Trophoblast cell (in vitro differentiated cells and primary cell): ENCODE measurements around the gene KRT77.

ENCODE experiments used
- DNase-seq, 2 donors: peaks; one replicate each; pipeline ENCODE4 v3.0.0-alpha.2; 2016
- H2AFZ ChIP-seq: 2 replicates; pipeline ENCODE4 v1.6.1; 2013; ENCODE audit warnings: low read length, moderate library complexity, mild to moderate bottlenecking; ENCODE audit not compliant: insufficient read depth, poor library complexity
- H2AK5ac ChIP-seq: 2 replicates; pipeline ENCODE4 v1.6.1; 2013; ENCODE audit warnings: mild to moderate bottlenecking, low read length
- H2BK120ac ChIP-seq: 2 replicates; pipeline ENCODE4 v1.6.1; 2013; ENCODE audit warnings: low read length, mild to moderate bottlenecking, moderate library complexity; ENCODE audit not compliant: insufficient read depth, poor library complexity
- H2BK12ac ChIP-seq: 2 replicates; pipeline ENCODE4 v1.6.1; 2013; ENCODE audit warnings: mild to moderate bottlenecking, low read length, moderate library complexity
- H2BK5ac ChIP-seq: 2 replicates; pipeline ENCODE4 v1.6.1; 2013; ENCODE audit warnings: low read length, low read depth, moderate library complexity, mild to moderate bottlenecking; ENCODE audit not compliant: poor library complexity
- H3K14ac ChIP-seq: 2 replicates; pipeline ENCODE4 v1.6.1; 2013; ENCODE audit warnings: mild to moderate bottlenecking, low read length
- H3K18ac ChIP-seq: 2 replicates; pipeline ENCODE4 v1.6.1; 2013; ENCODE audit warnings: mild to moderate bottlenecking, low read length
- H3K23ac ChIP-seq: 2 replicates; pipeline ENCODE4 v1.6.1; 2013; ENCODE audit warnings: low read length
- H3K27ac ChIP-seq: 2 replicates; pipeline ENCODE4 v1.5.1; 2013; ENCODE audit warnings: low read depth, mild to moderate bottlenecking, inconsistent platforms, low read length, moderate library complexity
- H3K27me3 ChIP-seq: 2 replicates; pipeline ENCODE4 v1.6.1; 2013; ENCODE audit warnings: inconsistent platforms, mild to moderate bottlenecking, low read length, moderate library complexity; ENCODE audit not compliant: insufficient read depth
- H3K36me3 ChIP-seq, 2 experiments: 1 replicate in 1 of 2; 2 replicates in 1 of 2; pipeline ENCODE4 v1.6.1; 2013; ENCODE audit warnings: low read length in 2 of 2, mild to moderate bottlenecking in 2 of 2, moderate library complexity in 1 of 2; ENCODE audit not compliant: insufficient read depth in 2 of 2, control insufficient read depth in 1 of 2
- H3K4ac ChIP-seq: 2 replicates; pipeline ENCODE4 v1.6.1; 2013; ENCODE audit warnings: low read depth, mild to moderate bottlenecking, low read length, moderate library complexity
- H3K4me1 ChIP-seq, 2 experiments: 1 replicate in 1 of 2; 2 replicates in 1 of 2; pipeline ENCODE4 v1.6.1; 2013; ENCODE audit warnings: low read length in 2 of 2, mild to moderate bottlenecking in 2 of 2, moderate library complexity in 1 of 2; ENCODE audit not compliant: insufficient read depth in 2 of 2, control insufficient read depth in 1 of 2
- H3K4me2 ChIP-seq: 2 replicates; pipeline ENCODE4 v1.6.1; 2013; ENCODE audit warnings: inconsistent platforms, mild to moderate bottlenecking, low read length, moderate library complexity
- H3K4me3 ChIP-seq: 2 replicates; pipeline ENCODE4 v1.5.1; 2013; ENCODE audit warnings: mild to moderate bottlenecking, low read depth, low read length, inconsistent platforms
- H3K79me1 ChIP-seq: one replicate; pipeline ENCODE4 v1.6.1; 2013; ENCODE audit warnings: low read length
- H3K79me2 ChIP-seq: 2 replicates; pipeline ENCODE4 v1.6.1; 2013; ENCODE audit warnings: low read length, mild to moderate bottlenecking; ENCODE audit not compliant: control insufficient read depth, insufficient read depth, poor library complexity
- H3K9ac ChIP-seq: 2 replicates; pipeline ENCODE4 v1.6.1; 2013; ENCODE audit warnings: mild to moderate bottlenecking, low read length
- H3K9me3 ChIP-seq: 2 replicates; pipeline ENCODE4 v1.6.1; 2013; ENCODE audit warnings: low read depth, mild to moderate bottlenecking, control low read depth, inconsistent platforms, low read length; ENCODE audit not compliant: insufficient read depth
- H4K12ac ChIP-seq: 2 replicates; pipeline ENCODE4 v1.6.1; 2013; ENCODE audit warnings: low read depth, mild to moderate bottlenecking, low read length, moderate library complexity
- H4K8ac ChIP-seq: 2 replicates; pipeline ENCODE4 v1.6.1; 2013; ENCODE audit warnings: low read depth, mild to moderate bottlenecking, low read length, moderate library complexity
- H4K91ac ChIP-seq: one replicate; pipeline ENCODE4 v1.6.1; 2013; ENCODE audit warnings: low read depth, mild to moderate bottlenecking, low read length, moderate library complexity
- WGBS: extraction: QIAGEN DNeasy Blood & Tissue Kit; methylation state at CpG from one replicate; pipeline ENCODE4 v1.1.7; 2013; ENCODE audit warnings: missing lambda C conversion rate; ENCODE audit not compliant: insufficient read length, insufficient coverage; ENCODE audit errors: extremely low coverage; 5-methylcytosine and 5-hydroxymethylcytosine counted together

Gene KRT77

GRCh38 chr12:52680363-52680762 is 23.0 kb downstream of the KRT77 start, which contains the start of gene KRT1:
Gene KRT1 (minus strand): TSS chr12:52680407. CDS start chr12:52680348, 59 bp downstream.
- Histone ChIP-seq H3K27me3 (peaks cover 4% of the 10 kb centered on the region), H2BK5ac (no peak within 1 kb of the TSS), H3K9ac (no peak within 1 kb of the TSS), H3K9me3 (peaks cover 5% of the 10 kb centered on the region), H3K79me1 (no peaks in the 10 kb centered on the region), H3K4me2 (no peak within 1 kb of the TSS), H3K4me1 (no peaks in the 10 kb centered on the region), H2AFZ (no peak within 1 kb of the TSS), H4K8ac (no peak within 1 kb of the TSS), H3K36me3 (no peaks in the 10 kb centered on the region), H3K4ac (no peak within 1 kb of the TSS), H3K14ac (no peak within 1 kb of the TSS), H2BK12ac (no peak within 1 kb of the TSS), H3K18ac (no peak within 1 kb of the TSS), H3K4me3 (no peak within 1 kb of the TSS), H4K12ac (no peak within 1 kb of the TSS), H4K91ac (no peak within 1 kb of the TSS), H2BK120ac (no peak within 1 kb of the TSS), H3K27ac (no peak within 1 kb of the TSS), H3K23ac (no peak within 1 kb of the TSS), H3K79me2 (no peaks in the 10 kb centered on the region), H2AK5ac (no peak within 1 kb of the TSS)
- no peak for DNase-seq
- WGBS = no CpG with 5 or more reads among the region's 3 CpGs

GRCh38 chr12:52679875-52680274 is 23.4 kb downstream of the KRT77 start:
- no peak overlapping the region for H4K12ac ChIP-seq
- no CpG with 5 or more reads among the region's 5 CpGs for WGBS
- no peak overlapping the region for H2BK120ac ChIP-seq
- no peak overlapping the region for H2BK5ac ChIP-seq
- no peak overlapping the region for H3K4me2 ChIP-seq
- H3K23ac ChIP-seq = no peak overlapping the region
- peaks cover 4% of the 10 kb centered on the region for H3K27me3 ChIP-seq
- no peak overlapping the region for H3K18ac ChIP-seq
- no peak overlapping the region for H4K91ac ChIP-seq
- no peaks in the 10 kb centered on the region for H3K4me1 ChIP-seq
- no peaks in the 10 kb centered on the region for H3K79me2 ChIP-seq
- no peak overlapping the region for H3K9ac ChIP-seq
- DNase-seq = no peak
- no peak overlapping the region for H3K4ac ChIP-seq
- H2AK5ac ChIP-seq = no peak overlapping the region
- peaks cover 5% of the 10 kb centered on the region for H3K9me3 ChIP-seq
- H3K4me3 ChIP-seq = no peak overlapping the region
- no peak overlapping the region for H3K14ac ChIP-seq
- no peak overlapping the region for H2AFZ ChIP-seq
- H4K8ac ChIP-seq = no peak overlapping the region
- H2BK12ac ChIP-seq = no peak overlapping the region
- H3K36me3 ChIP-seq = no peaks in the 10 kb centered on the region
- no peak overlapping the region for H3K27ac ChIP-seq
- no peaks in the 10 kb centered on the region for H3K79me1 ChIP-seq

DNA sequence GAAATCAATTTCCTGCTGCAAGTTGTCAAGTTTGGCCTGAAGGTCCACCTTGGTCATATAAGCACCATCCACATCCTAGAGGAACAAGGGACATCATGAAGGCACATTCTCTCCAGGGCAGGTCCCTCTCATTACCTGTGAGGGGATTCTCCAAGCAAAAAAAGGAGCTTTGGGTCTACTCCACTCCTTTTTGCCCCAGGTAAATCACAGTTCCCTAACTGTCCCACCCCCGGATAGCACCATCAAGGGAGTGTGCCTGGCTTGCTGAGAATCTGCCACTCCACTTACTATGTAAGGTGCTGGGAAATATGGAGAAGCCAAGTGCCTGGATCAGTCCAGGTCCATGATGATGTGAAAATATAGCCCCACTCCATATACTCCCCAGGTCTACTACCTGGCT is 25.7 kb downstream of the KRT77 start:
- Histone ChIP-seq H4K8ac (no peak overlapping the region), H4K91ac (no peak overlapping the region), H3K9me3 (peaks cover 5% of the 10 kb centered on the region), H2BK12ac (no peak overlapping the region), H3K79me1 (peaks cover 4% of the 10 kb centered on the region), H2AFZ (no peak overlapping the region), H3K4me3 (no peak overlapping the region), H3K27me3 (peaks cover 4% of the 10 kb centered on the region), H3K4me1 (peaks cover 12 to 19% of the 10 kb centered on the region in 2 experiments), H2BK5ac (no peak overlapping the region), H2AK5ac (no peak overlapping the region), H2BK120ac (no peak overlapping the region), H3K9ac (no peak overlapping the region), H3K23ac (no peak overlapping the region), H3K27ac (no peak overlapping the region), H3K4me2 (no peak overlapping the region), H3K18ac (no peak overlapping the region), H3K36me3 (no peaks in the 10 kb centered on the region), H3K4ac (no peak overlapping the region), H3K79me2 (no peaks in the 10 kb centered on the region), H3K14ac (no peak overlapping the region), H4K12ac (no peak overlapping the region)
- DNase-seq = no peak
- no CpG with 5 or more reads among the region's 1 CpG for WGBS

- Histone ChIP-seq H3K18ac (no peak overlapping the region), H4K12ac (no peak overlapping the region), H3K27me3 (peaks cover 4% of the 10 kb centered on the region), H3K79me1 (peaks cover 4% of the 10 kb centered on the region), H3K4ac (no peak overlapping the region), H2AFZ (no peak overlapping the region), H3K14ac (no peak overlapping the region), H3K9ac (no peak overlapping the region), H4K8ac (no peak overlapping the region), H2AK5ac (no peak overlapping the region), H2BK120ac (no peak overlapping the region), H2BK12ac (no peak overlapping the region), H3K27ac (no peak overlapping the region), H3K36me3 (no peaks in the 10 kb centered on the region), H3K4me2 (no peak overlapping the region), H3K9me3 (peaks cover 5% of the 10 kb centered on the region), H3K4me3 (no peak overlapping the region), H3K23ac (no peak overlapping the region), H3K79me2 (no peaks in the 10 kb centered on the region), H4K91ac (no peak overlapping the region), H2BK5ac (no peak overlapping the region), H3K4me1 (peaks cover 12 to 19% of the 10 kb centered on the region in 2 experiments)
- DNase-seq = no peak
- WGBS = no CpG with 5 or more reads among the region's 5 CpGs
Measured at GRCh38 chr12:52677126-52677525, 26.2 kb downstream of the KRT77 start.
